ENCODE results near the gene RNF31.

DNA sequence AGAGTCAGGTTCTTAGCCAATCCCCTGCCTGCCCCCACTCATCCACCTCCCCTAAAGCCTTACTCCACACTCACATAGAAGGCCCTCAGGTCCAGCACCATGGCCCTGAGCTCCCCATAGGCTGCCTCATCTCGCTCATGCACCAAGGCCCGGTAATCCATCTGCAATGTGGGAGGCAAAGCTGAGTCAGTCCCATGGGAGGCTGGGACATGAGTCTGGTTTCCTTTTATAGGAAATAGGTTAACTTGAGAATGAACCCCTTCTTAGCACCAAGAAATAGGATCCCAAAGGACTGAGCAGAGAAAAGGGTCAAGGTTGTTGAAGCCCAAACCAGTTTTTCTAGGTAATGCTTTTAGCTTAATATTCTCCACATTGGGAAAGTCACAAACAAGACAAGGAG lies 3.8 kb upstream of the RNF31 start:
- TF ChIP-seq, protein P1, sequence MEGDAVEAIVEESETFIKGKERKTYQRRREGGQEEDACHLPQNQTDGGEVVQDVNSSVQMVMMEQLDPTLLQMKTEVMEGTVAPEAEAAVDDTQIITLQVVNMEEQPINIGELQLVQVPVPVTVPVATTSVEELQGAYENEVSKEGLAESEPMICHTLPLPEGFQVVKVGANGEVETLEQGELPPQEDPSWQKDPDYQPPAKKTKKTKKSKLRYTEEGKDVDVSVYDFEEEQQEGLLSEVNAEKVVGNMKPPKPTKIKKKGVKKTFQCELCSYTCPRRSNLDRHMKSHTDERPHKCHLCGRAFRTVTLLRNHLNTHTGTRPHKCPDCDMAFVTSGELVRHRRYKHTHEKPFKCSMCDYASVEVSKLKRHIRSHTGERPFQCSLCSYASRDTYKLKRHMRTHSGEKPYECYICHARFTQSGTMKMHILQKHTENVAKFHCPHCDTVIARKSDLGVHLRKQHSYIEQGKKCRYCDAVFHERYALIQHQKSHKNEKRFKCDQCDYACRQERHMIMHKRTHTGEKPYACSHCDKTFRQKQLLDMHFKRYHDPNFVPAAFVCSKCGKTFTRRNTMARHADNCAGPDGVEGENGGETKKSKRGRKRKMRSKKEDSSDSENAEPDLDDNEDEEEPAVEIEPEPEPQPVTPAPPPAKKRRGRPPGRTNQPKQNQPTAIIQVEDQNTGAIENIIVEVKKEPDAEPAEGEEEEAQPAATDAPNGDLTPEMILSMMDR (IDR thresholded peaks at IDR 0.05) = no peak
- TF ChIP-seq POLR2AphosphoS5 (IDR thresholded peaks at IDR 0.05) (no peak), POLR2A (IDR thresholded peaks at IDR 0.05) (no peak), EP300 (IDR thresholded peaks at IDR 0.05) (no peak)

All from sigmoid colon (tissue), 4 donors.